Right renal cortex interstitium (tissue), 3 donors: ENCODE results near the gene SRGN. TPM values are rescaled to one million over a fixed set of nuclear protein-coding genes. Genes with fewer than 3 reads are reported as not detected.
A peak's percentile ranks its signal among the peaks of the same experiment; 100 is the strongest.

Experiments used
- DNase-seq, 3 donors: peaks; one replicate each; pipeline ENCODE4 v3.0.0-alpha.2; 2013; ENCODE audit warnings: low read depth in 3 of 3, low spot score in 2 of 3
- polyA plus RNA-seq, 3 donors: library from polyadenylated mRNA; unstranded; fragments of 120-200 nt; gene quantifications; one replicate each; pipeline ENCODE4 v1.2.1, GENCODE V29; 2013; ENCODE audit not compliant: insufficient read length in 3 of 3

SRGN gene
- polyA plus RNA-seq, 3 donors, result 14.2 to 19.5 (median 16.3) TPM

GRCh38 chr10:69089638-69090599 lies 2.0 kb downstream of the SRGN start:
- no peak for DNase-seq

- no peak for DNase-seq
Observed at GRCh38 chr10:69090685-69091084, 2.8 kb downstream of the SRGN start.

GRCh38 chr10:69091143-69091651 lies 3.3 kb downstream of the SRGN start:
- no peak for DNase-seq

GRCh38 chr10:69092959-69093850 lies 5.3 kb downstream of the SRGN start:
- peak; percentile 47 to 64 (median 62) for DNase-seq

GRCh38 chr10:69093933-69094332 lies 6.0 kb downstream of the SRGN start:
- no peak for DNase-seq

GRCh38 chr10:69096045-69096444 lies 8.1 kb downstream of the SRGN start:
- DNase-seq, result no peak

GRCh38 chr10:69097729-69098128 lies 9.8 kb downstream of the SRGN start:
- no peak for DNase-seq

- DNase-seq, result no peak
Observed at GRCh38 chr10:69100136-69100872, 12.4 kb downstream of the SRGN start.

- DNase-seq, result no peak
Observed at GRCh38 chr10:69101451-69102095, 13.7 kb downstream of the SRGN start.

GRCh38 chr10:69102440-69102839 lies 14.5 kb downstream of the SRGN start:
- DNase-seq, result no peak

GRCh38 chr10:69103784-69104183 lies 15.9 kb downstream of the SRGN start:
- no peak for DNase-seq

GRCh38 chr10:69104994-69105790 lies 17.3 kb downstream of the SRGN start:
- DNase-seq, result no peak

GRCh38 chr10:69107176-69107490 lies 19.2 kb downstream of the SRGN start:
- no peak for DNase-seq

- no peak for DNase-seq
Observed at GRCh38 chr10:69107699-69108098, 19.8 kb downstream of the SRGN start.

GRCh38 chr10:69119896-69120295 lies 32.0 kb downstream of the SRGN start:
- DNase-seq, result no peak

GRCh38 chr10:69123306-69123746 lies 35.4 kb downstream of the SRGN start:
- DNase-seq, result no peak

GRCh38 chr10:69123747-69124562 lies 36.1 kb downstream of the SRGN start, which contains the start of gene VPS26A:
TSS of gene VPS26A (plus strand) at chr10:69124178. CDS start at chr10:69124278, 100 bp downstream.
- DNase-seq, result peak; percentile 96 to 97 (median 96)

- DNase-seq, result peak; percentile 44 to 56 (median 50)
Observed at GRCh38 chr10:69124563-69125268, 36.8 kb downstream of the SRGN start.
